CD14-positive monocyte (primary cell): Measurements from ENCODE around the gene LYPLA2. TPM values are rescaled to one million over a fixed set of nuclear protein-coding genes. Genes with fewer than 3 reads are reported as not detected.

Experiments used
- DNase-seq, 3 donors: peaks; one replicate each; pipeline ENCODE4 v3.0.0-alpha.2; 2011 to 2022
- H2AFZ ChIP-seq: 2 replicates; pipeline ENCODE4 v1.6.0; 2012; ENCODE audit warnings: mild to moderate bottlenecking, low read depth, low read length, inconsistent platforms; ENCODE audit not compliant: insufficient read depth, poor library complexity, severe bottlenecking
- H3K27ac ChIP-seq, 2 donors: 1 replicate in 1 of 2; 2 replicates in 1 of 2; pipeline ENCODE4 v1.5.1; 2012 to 2013; ENCODE audit warnings: low read length in 2 of 2, control low read depth in 1 of 2, inconsistent platforms in 1 of 2, low read depth in 1 of 2, mild to moderate bottlenecking in 1 of 2
- H3K27me3 ChIP-seq, 2 donors: one replicate each; pipeline versions ENCODE4 v1.6.0 to v1.6.1; 2011 to 2013; ENCODE audit warnings: low read length in 2 of 2; ENCODE audit not compliant: control insufficient read depth in 2 of 2, insufficient read depth in 2 of 2
- H3K36me3 ChIP-seq, 2 donors: replicated peaks in 1 of 2; 1 replicate in 1 of 2; 2 replicates in 1 of 2; pipeline versions ENCODE4 v1.5.1 to v1.6.1; 2012 to 2013; ENCODE audit warnings: low read length in 2 of 2, control low read depth in 1 of 2, inconsistent platforms in 1 of 2, mild to moderate bottlenecking in 1 of 2; ENCODE audit not compliant: insufficient read depth in 2 of 2, control insufficient read depth in 1 of 2
- H3K4me1 ChIP-seq, 2 donors: 1 replicate in 1 of 2; 2 replicates in 1 of 2; pipeline versions ENCODE4 v1.5.1 to v1.6.1; 2012 to 2013; ENCODE audit warnings: low read length in 2 of 2, control low read depth in 1 of 2, inconsistent platforms in 1 of 2, mild to moderate bottlenecking in 1 of 2, moderate library complexity in 1 of 2; ENCODE audit not compliant: insufficient read depth in 2 of 2, control insufficient read depth in 1 of 2
- H3K4me2 ChIP-seq: replicated peaks from 2 replicates; pipeline ENCODE3; 2012; ENCODE audit warnings: low read length, moderate library complexity, mild to moderate bottlenecking; ENCODE audit not compliant: poor library complexity, severe bottlenecking; ENCODE audit errors: extremely low read depth
- H3K4me3 ChIP-seq, 3 experiments: fragments of 200-600 bp in 1 of 3; sonication (generic) in 1 of 3; replicated peaks in 1 of 3; 1 replicate in 2 of 3; 2 replicates in 1 of 3; pipeline ENCODE4 v1.5.1; 2011 to 2013; ENCODE audit warnings: low read length in 3 of 3, mild to moderate bottlenecking in 3 of 3, control low read depth in 2 of 3, low read depth in 2 of 3, inconsistent platforms in 1 of 3, moderate library complexity in 1 of 3
- H3K79me2 ChIP-seq: 2 replicates; pipeline ENCODE4 v1.6.0; 2012; ENCODE audit warnings: mild to moderate bottlenecking, control low read depth, inconsistent platforms, low read length, moderate library complexity; ENCODE audit not compliant: insufficient read depth
- H3K9ac ChIP-seq: 2 replicates; pipeline ENCODE4 v1.6.0; 2017; ENCODE audit warnings: low read length, mild to moderate bottlenecking; ENCODE audit not compliant: insufficient read depth, poor library complexity, severe bottlenecking
- H3K9me3 ChIP-seq, 2 donors: replicated peaks in 1 of 2; 1 replicate in 1 of 2; 2 replicates in 1 of 2; pipeline versions ENCODE4 v1.5.1 to v1.6.1; 2012 to 2013; ENCODE audit warnings: low read length in 2 of 2, control low read depth in 1 of 2; ENCODE audit not compliant: control insufficient read depth in 1 of 2, insufficient read depth in 1 of 2
- H4K20me1 ChIP-seq: 2 replicates; pipeline ENCODE4 v1.6.0; 2012; ENCODE audit warnings: mild to moderate bottlenecking, low read length, control low read depth, moderate library complexity; ENCODE audit not compliant: insufficient read depth
- H3K27ac Mint-ChIP-seq, 7 donors: one replicate each; pipeline ENCODE4 v1.8.0; 2020; ENCODE audit warnings: mild to moderate bottlenecking in 7 of 7, mixed read lengths in 7 of 7, moderate library complexity in 6 of 7, inconsistent platforms in 2 of 7
- H3K27me3 Mint-ChIP-seq, 3 donors: one replicate each; pipeline ENCODE4 v1.8.0; 2021 to 2022; ENCODE audit warnings: low read depth in 3 of 3, mild to moderate bottlenecking in 3 of 3, mixed read lengths in 3 of 3, moderate library complexity in 3 of 3, inconsistent platforms in 1 of 3
- H3K36me3 Mint-ChIP-seq, 2 donors: one replicate each; pipeline ENCODE4 v1.8.0; 2020; ENCODE audit warnings: mixed read lengths in 2 of 2, inconsistent platforms in 1 of 2, mild to moderate bottlenecking in 1 of 2
- H3K4me1 Mint-ChIP-seq: one replicate; pipeline ENCODE4 v1.8.0; 2020; ENCODE audit warnings: mild to moderate bottlenecking, mixed read lengths
- H3K4me3 Mint-ChIP-seq, 2 donors: one replicate each; pipeline ENCODE4 v1.8.0; 2020; ENCODE audit warnings: mild to moderate bottlenecking in 2 of 2, mixed read lengths in 2 of 2, moderate library complexity in 1 of 2
- H3K9me3 Mint-ChIP-seq, 7 donors: one replicate each; pipeline ENCODE4 v1.8.0; 2020 to 2022; ENCODE audit warnings: mixed read lengths in 7 of 7, mild to moderate bottlenecking in 6 of 7, moderate library complexity in 6 of 7, inconsistent platforms in 2 of 7
- CTCF ChIP-seq: fragments of 200-600 bp; IDR thresholded peaks from one replicate; pipeline ENCODE4 v1.8.0; 2022; ENCODE audit warnings: antibody characterized with exemption, mild to moderate bottlenecking
- WGBS: methylation state at CpG from one replicate; pipeline ENCODE4 v1.1.5; 2013; ENCODE audit warnings: missing lambda C conversion rate; ENCODE audit not compliant: insufficient coverage; 5-methylcytosine and 5-hydroxymethylcytosine counted together
- intact Hi-C, 2 donors: fragments of 100-400 bp; cut with micrococcal nuclease; formaldehyde crosslinking; loops; one replicate each; pipeline versions ENCODE4 v1.15.0 to v1.15.1; 2023
- polyA plus RNA-seq, 3 donors: library from polyadenylated mRNA; depleted of rRNA in 1 of 3; unstranded in 2 of 3; stranded (reverse) in 1 of 3; fragments of 300-500 nt in 2 of 3; fragments of >200 nt in 1 of 3; fragmentation: Illumina TruSeq in 2 of 3; gene quantifications; 1 replicate in 2 of 3; 2 replicates in 1 of 3; pipeline ENCODE4 v1.2.3, GENCODE V29; 2012 to 2021

The LYPLA2 gene
- polyA plus RNA-seq, 3 donors, result 68.3 to 86.7 (median 74.1) TPM

- H3K9ac ChIP-seq, result no peak overlapping the region
Measured at GRCh38 chr1:23795676-23796465, 4.9 kb downstream of the LYPLA2 start.

More at GRCh38 chr1:23795676-23796465, 4.9 kb downstream of the LYPLA2 start:
- Histone ChIP-seq H2AFZ (no peak overlapping the region), H3K4me3 (no peak overlapping the region), H3K36me3 (peaks cover 33 to 54% of the 10 kb centered on the region in 2 donors), H3K27me3 (no peaks in the 10 kb centered on the region), H3K27ac (no peak overlapping the region), H3K9me3 (no peaks in the 10 kb centered on the region), H3K4me1 (peaks cover 28 to 42% of the 10 kb centered on the region in 2 donors), H3K79me2 (peaks cover 31% of the 10 kb centered on the region), H3K4me2 (no peak overlapping the region), H4K20me1 (peaks cover 19% of the 10 kb centered on the region)
- Mint-ChIP-seq H3K4me1 (peaks cover 29% of the 10 kb centered on the region), H3K4me3 (no peak overlapping the region), H3K27ac (no peak overlapping the region), H3K9me3 (peaks cover 0 to 3% (median 0%) of the 10 kb centered on the region in 7 donors), H3K27me3 (peaks cover 0 to 3% (median 0%) of the 10 kb centered on the region in 3 donors), H3K36me3 (peaks cover 26 to 54% of the 10 kb centered on the region in 2 donors)
- WGBS, result 96% methylated on average over 15 of the region's 16 CpGs
- no peak for DNase-seq
- TF ChIP-seq CTCF, result no peak
- intact Hi-C loops, result no loop called here
